ENCODE data around the gene SPP2.

SPP2 gene

DNA sequence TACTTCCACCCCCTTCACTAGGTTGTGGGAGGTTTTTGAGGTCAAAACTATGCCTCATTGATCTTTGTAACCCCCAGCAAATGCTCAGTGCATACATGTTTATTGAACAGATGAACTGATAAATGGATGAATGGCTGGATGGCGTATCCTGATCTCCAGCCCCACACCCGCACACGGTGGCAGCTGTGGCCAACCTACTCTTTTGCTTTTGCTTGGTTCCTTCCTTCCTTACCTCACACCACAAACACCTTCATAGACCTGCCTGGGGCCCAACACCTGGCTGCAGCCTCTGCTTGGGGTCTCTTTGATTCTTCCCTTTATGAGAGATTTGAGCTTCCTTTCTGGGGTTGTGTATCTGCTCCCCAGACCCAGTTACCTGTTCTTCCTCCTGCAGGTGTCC is 25.9 kb downstream of the SPP2 start:
- H2BK120ac ChIP-seq (ENCODE audit: insufficient read depth, low read length, poor library complexity): no peak overlapping the region
- H3K79me1 ChIP-seq (ENCODE audit: low read length): no peaks in the 10 kb centered on the region
- DNase-seq: no peak
- no peak overlapping the region for H3K18ac ChIP-seq (ENCODE audit: low read length)
- H3K4me3 ChIP-seq (ENCODE audit: low read depth, low read length): no peak overlapping the region
- H2BK5ac ChIP-seq (ENCODE audit: low read depth, low read length, poor library complexity): no peak overlapping the region
- no peak overlapping the region for H3K23ac ChIP-seq (ENCODE audit: low read length)
- no peaks in the 10 kb centered on the region for H3K79me2 ChIP-seq (ENCODE audit: control insufficient read depth, insufficient read depth, low read length, poor library complexity)
- no peaks in the 10 kb centered on the region for H3K9me3 ChIP-seq (ENCODE audit: insufficient read depth, low read depth, low read length)
- no peak overlapping the region for H3K14ac ChIP-seq (ENCODE audit: low read length)
- no peak overlapping the region for H4K12ac ChIP-seq (ENCODE audit: low read depth, low read length)
- no peak overlapping the region for H3K4ac ChIP-seq (ENCODE audit: low read depth, low read length)
- H3K36me3 ChIP-seq (ENCODE audit: control insufficient read depth in 1 of 2, insufficient read depth in 2 of 2, low read length in 2 of 2): no peaks in the 10 kb centered on the region
- H3K4me1 ChIP-seq (ENCODE audit: control insufficient read depth in 1 of 2, insufficient read depth in 2 of 2, low read length in 2 of 2): no peaks in the 10 kb centered on the region
- no peak overlapping the region for H3K27ac ChIP-seq (ENCODE audit: low read depth, low read length)
- no peak overlapping the region for H4K8ac ChIP-seq (ENCODE audit: low read depth, low read length)
- H3K27me3 ChIP-seq (ENCODE audit: insufficient read depth, low read length): no peaks in the 10 kb centered on the region
- H3K9ac ChIP-seq (ENCODE audit: low read length): no peak overlapping the region
- no CpG with 5 or more reads among the region's 3 CpGs for WGBS (ENCODE audit: extremely low coverage, insufficient coverage, insufficient read length)
- H2AFZ ChIP-seq (ENCODE audit: insufficient read depth, low read length, poor library complexity): no peak overlapping the region
- no peak overlapping the region for H3K4me2 ChIP-seq (ENCODE audit: low read length)
- H2AK5ac ChIP-seq (ENCODE audit: low read length): no peak overlapping the region
- H4K91ac ChIP-seq (ENCODE audit: low read depth, low read length): no peak overlapping the region
- H2BK12ac ChIP-seq (ENCODE audit: low read length): no peak overlapping the region

GRCh38 chr2:234078129-234078528 is 27.6 kb downstream of the SPP2 start:
- Histone ChIP-seq H3K4me3 (ENCODE audit: low read depth, low read length) (no peak overlapping the region), H3K14ac (ENCODE audit: low read length) (no peak overlapping the region), H2BK120ac (ENCODE audit: insufficient read depth, low read length, poor library complexity) (no peak overlapping the region), H2BK5ac (ENCODE audit: low read depth, low read length, poor library complexity) (no peak overlapping the region), H4K8ac (ENCODE audit: low read depth, low read length) (no peak overlapping the region), H3K4me2 (ENCODE audit: low read length) (no peak overlapping the region), H2BK12ac (ENCODE audit: low read length) (no peak overlapping the region), H3K9me3 (ENCODE audit: insufficient read depth, low read depth, low read length) (no peaks in the 10 kb centered on the region), H2AFZ (ENCODE audit: insufficient read depth, low read length, poor library complexity) (no peak overlapping the region), H3K27me3 (ENCODE audit: insufficient read depth, low read length) (no peaks in the 10 kb centered on the region), H3K36me3 (ENCODE audit: control insufficient read depth in 1 of 2, insufficient read depth in 2 of 2, low read length in 2 of 2) (no peaks in the 10 kb centered on the region), H3K23ac (ENCODE audit: low read length) (no peak overlapping the region), H3K79me1 (ENCODE audit: low read length) (no peaks in the 10 kb centered on the region), H3K18ac (ENCODE audit: low read length) (no peak overlapping the region), H2AK5ac (ENCODE audit: low read length) (no peak overlapping the region), H3K79me2 (ENCODE audit: control insufficient read depth, insufficient read depth, low read length, poor library complexity) (no peaks in the 10 kb centered on the region), H4K91ac (ENCODE audit: low read depth, low read length) (no peak overlapping the region), H3K9ac (ENCODE audit: low read length) (no peak overlapping the region), H4K12ac (ENCODE audit: low read depth, low read length) (no peak overlapping the region), H3K27ac (ENCODE audit: low read depth, low read length) (no peak overlapping the region), H3K4ac (ENCODE audit: low read depth, low read length) (no peak overlapping the region), H3K4me1 (ENCODE audit: control insufficient read depth in 1 of 2, insufficient read depth in 2 of 2, low read length in 2 of 2) (no peaks in the 10 kb centered on the region)
- no CpG with 5 or more reads among the region's 2 CpGs for WGBS (ENCODE audit: extremely low coverage, insufficient coverage, insufficient read length)
- no peak for DNase-seq

- Histone ChIP-seq H3K9me3 (ENCODE audit: insufficient read depth, low read depth, low read length) (no peaks in the 10 kb centered on the region), H2BK12ac (ENCODE audit: low read length) (no peak overlapping the region), H2BK120ac (ENCODE audit: insufficient read depth, low read length, poor library complexity) (no peak overlapping the region), H3K79me2 (ENCODE audit: control insufficient read depth, insufficient read depth, low read length, poor library complexity) (no peaks in the 10 kb centered on the region), H2BK5ac (ENCODE audit: low read depth, low read length, poor library complexity) (no peak overlapping the region), H3K27me3 (ENCODE audit: insufficient read depth, low read length) (no peaks in the 10 kb centered on the region), H2AK5ac (ENCODE audit: low read length) (no peak overlapping the region), H3K4me2 (ENCODE audit: low read length) (no peak overlapping the region), H3K79me1 (ENCODE audit: low read length) (no peaks in the 10 kb centered on the region), H3K4me3 (ENCODE audit: low read depth, low read length) (no peak overlapping the region), H3K9ac (ENCODE audit: low read length) (no peak overlapping the region), H4K91ac (ENCODE audit: low read depth, low read length) (no peak overlapping the region), H3K36me3 (ENCODE audit: control insufficient read depth in 1 of 2, insufficient read depth in 2 of 2, low read length in 2 of 2) (no peaks in the 10 kb centered on the region), H3K18ac (ENCODE audit: low read length) (no peak overlapping the region), H3K14ac (ENCODE audit: low read length) (no peak overlapping the region), H3K23ac (ENCODE audit: low read length) (no peak overlapping the region), H3K27ac (ENCODE audit: low read depth, low read length) (no peak overlapping the region), H2AFZ (ENCODE audit: insufficient read depth, low read length, poor library complexity) (no peak overlapping the region), H4K8ac (ENCODE audit: low read depth, low read length) (no peak overlapping the region), H3K4me1 (ENCODE audit: control insufficient read depth in 1 of 2, insufficient read depth in 2 of 2, low read length in 2 of 2) (no peaks in the 10 kb centered on the region), H3K4ac (ENCODE audit: low read depth, low read length) (no peak overlapping the region), H4K12ac (ENCODE audit: low read depth, low read length) (no peak overlapping the region)
- WGBS (ENCODE audit: extremely low coverage, insufficient coverage, insufficient read length): no CpG with 5 or more reads among the region's 15 CpGs
- DNase-seq: no peak
Measured at GRCh38 chr2:234081970-234082822, 31.7 kb downstream of the SPP2 start.

DNA sequence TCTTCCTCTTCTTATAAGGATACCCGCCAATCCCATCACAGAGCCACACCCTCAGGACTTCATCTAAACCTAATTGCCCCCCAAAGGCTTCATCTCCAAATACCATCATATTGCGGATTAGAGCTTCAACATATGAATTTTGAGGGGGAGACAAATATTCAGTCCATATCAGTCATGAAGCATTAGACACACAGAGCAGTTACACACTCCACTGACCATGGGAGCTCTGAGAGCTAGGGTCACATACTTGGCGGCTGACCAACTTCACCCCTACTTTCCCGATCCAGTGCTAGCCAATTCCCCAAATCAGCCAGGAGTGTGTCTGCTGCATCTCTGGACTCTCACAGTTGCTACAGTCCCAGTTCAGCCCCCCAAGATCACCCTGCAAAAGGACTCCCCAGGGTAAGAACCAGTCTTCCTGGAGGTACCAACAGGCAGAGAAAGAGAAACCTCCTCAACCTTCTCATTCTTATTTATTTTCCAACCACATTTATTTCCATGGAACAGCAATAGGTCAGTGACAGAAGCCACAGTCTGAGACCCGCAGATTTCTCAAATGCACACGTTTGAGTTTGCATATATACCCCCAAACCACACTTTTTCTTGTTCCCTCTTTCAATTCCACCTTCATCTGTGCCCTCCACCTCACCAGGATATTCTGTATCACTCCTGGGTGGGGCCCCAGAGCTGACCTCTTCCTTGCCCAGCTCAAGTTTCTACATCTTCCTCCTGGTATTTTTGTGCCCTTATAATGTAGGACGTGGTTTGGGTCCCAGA is 33.3 kb downstream of the SPP2 start:
- Histone ChIP-seq H3K4me3 (ENCODE audit: low read depth, low read length) (no peak overlapping the region), H3K79me1 (ENCODE audit: low read length) (no peaks in the 10 kb centered on the region), H3K27me3 (ENCODE audit: insufficient read depth, low read length) (no peaks in the 10 kb centered on the region), H3K14ac (ENCODE audit: low read length) (no peak overlapping the region), H2BK12ac (ENCODE audit: low read length) (no peak overlapping the region), H3K36me3 (ENCODE audit: control insufficient read depth in 1 of 2, insufficient read depth in 2 of 2, low read length in 2 of 2) (no peaks in the 10 kb centered on the region), H3K18ac (ENCODE audit: low read length) (no peak overlapping the region), H3K79me2 (ENCODE audit: control insufficient read depth, insufficient read depth, low read length, poor library complexity) (no peaks in the 10 kb centered on the region), H2AFZ (ENCODE audit: insufficient read depth, low read length, poor library complexity) (no peak overlapping the region), H3K4ac (ENCODE audit: low read depth, low read length) (no peak overlapping the region), H2AK5ac (ENCODE audit: low read length) (no peak overlapping the region), H3K9ac (ENCODE audit: low read length) (no peak overlapping the region), H3K27ac (ENCODE audit: low read depth, low read length) (no peak overlapping the region), H3K9me3 (ENCODE audit: insufficient read depth, low read depth, low read length) (no peaks in the 10 kb centered on the region), H2BK5ac (ENCODE audit: low read depth, low read length, poor library complexity) (no peak overlapping the region), H4K8ac (ENCODE audit: low read depth, low read length) (no peak overlapping the region), H4K12ac (ENCODE audit: low read depth, low read length) (no peak overlapping the region), H3K4me2 (ENCODE audit: low read length) (no peak overlapping the region), H2BK120ac (ENCODE audit: insufficient read depth, low read length, poor library complexity) (no peak overlapping the region), H3K4me1 (ENCODE audit: control insufficient read depth in 1 of 2, insufficient read depth in 2 of 2, low read length in 2 of 2) (no peaks in the 10 kb centered on the region), H4K91ac (ENCODE audit: low read depth, low read length) (no peak overlapping the region), H3K23ac (ENCODE audit: low read length) (no peak overlapping the region)
- no peak for DNase-seq
- no CpG with 5 or more reads among the region's 7 CpGs for WGBS (ENCODE audit: extremely low coverage, insufficient coverage, insufficient read length)

All from trophoblast cell (in vitro differentiated cells and primary cell).